SK-MEL-5 (cell line): ENCODE data around the gene TUBAL3. TPM values are rescaled to one million over a fixed set of nuclear protein-coding genes. Genes with fewer than 3 reads are reported as not detected.
A peak's percentile ranks its signal among the peaks of the same experiment; 100 is the strongest.
"Not testable (repeated sequence)": the region's sequence is repeated elsewhere in the genome, so short reads cannot be mapped to it uniquely, and the experiment has no call there.

Experiments
- DNase-seq: peaks from one replicate; pipeline ENCODE4 v3.0.0-alpha.2; 2016; ENCODE audit warnings: low read depth, low spot score
- in situ Hi-C: cut with HindIII; loops from 2 replicates; pipeline ENCODE4 v1.10.0; 2016; ENCODE audit warnings: low sequenced_read_pairs, high pct_unique_total_duplicates, low pct_unique_long_range_greater_than_20kb
- total RNA-seq: library from RNA; depleted of rRNA; stranded (reverse); fragments of >200 nt; shearing (Covaris generic); gene quantifications from 2 replicates; pipeline ENCODE4 v1.2.3, GENCODE V29; 2014

Gene TUBAL3
- total RNA-seq, 1 experiment from 2014 or later: 0.08 TPM

DNA sequence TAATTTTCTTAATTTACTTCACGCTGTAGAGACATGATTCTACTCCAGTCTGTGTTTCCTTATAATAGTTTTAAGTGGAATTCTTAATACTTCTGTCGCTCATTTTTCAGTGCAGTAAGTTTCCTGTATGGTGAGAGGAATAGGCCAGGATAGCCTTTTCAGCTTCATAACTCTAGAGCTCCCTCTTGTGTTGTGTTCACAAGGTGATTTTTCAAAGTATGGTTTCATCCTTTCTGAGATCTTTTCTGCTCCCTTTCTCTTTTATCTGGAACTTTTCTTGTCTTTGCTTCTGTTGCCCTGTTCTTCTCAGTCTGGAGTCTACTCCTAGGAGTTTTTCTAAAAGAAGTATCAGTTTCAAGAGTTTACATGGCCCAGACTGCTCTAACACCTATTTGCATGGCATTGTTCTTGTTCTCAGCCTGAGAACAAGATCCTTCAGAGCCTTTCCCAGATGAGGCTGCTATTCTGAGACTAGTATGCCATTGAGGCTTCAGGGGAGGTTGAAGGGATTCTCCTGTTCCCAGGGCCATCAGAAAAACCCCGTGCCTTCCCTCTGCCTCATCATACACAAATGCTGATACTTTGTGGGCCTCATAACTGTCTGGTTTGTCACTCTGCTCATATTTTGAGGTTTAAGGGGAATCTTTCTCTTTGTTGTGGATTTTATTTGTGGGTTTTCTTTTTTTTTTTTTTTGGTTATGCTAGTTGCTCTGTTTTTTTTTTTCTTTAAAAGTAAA is 29.6 kb upstream of the TUBAL3 start:
- in situ Hi-C loops: no loop called here

DNA sequence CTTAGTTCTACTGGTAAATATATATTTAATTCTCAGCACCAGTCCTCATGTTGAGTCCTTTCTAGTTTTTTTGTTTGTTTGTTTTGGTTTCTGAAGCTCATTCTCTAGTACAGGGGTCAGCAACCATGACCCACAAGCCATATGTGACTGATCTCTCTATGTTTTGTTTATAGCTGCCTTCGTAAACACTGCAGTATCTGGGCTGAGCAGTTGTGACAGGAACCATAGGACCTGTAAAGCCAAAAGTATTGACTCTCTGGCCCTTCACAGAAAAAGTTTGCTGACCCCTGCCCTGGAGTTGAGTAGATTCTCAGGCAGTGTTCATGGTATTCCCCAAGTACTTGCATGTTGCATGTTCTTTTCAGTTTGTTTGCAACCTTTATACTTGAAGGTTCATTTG is 28.6 kb upstream of the TUBAL3 start:
- in situ Hi-C loops: no loop called here
- no peak for DNase-seq

More for the DNA sequence above, 29.6 kb upstream of the TUBAL3 start:
- DNase-seq: peak; percentile 64

DNA sequence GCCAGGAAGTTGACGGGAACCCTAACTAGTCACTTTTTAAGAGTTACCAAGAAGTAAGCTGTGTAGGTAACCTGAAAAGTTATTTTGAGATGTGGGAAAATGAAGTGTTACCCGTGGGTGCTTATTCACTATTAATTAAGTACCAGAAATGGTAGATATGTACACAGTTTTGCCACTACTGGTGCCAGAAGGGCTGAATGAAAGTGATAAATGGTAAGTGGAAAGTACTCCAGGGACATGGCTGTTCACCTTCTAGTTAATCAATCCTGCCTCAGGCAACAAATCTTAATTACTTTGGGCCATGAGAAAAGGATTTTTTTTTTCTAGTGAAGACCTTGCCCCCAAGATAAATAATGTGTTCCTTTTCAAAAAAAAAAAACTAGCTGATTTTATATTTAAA is 23.5 kb upstream of the TUBAL3 start:
- in situ Hi-C loops: no loop called here
- no peak for DNase-seq

DNA sequence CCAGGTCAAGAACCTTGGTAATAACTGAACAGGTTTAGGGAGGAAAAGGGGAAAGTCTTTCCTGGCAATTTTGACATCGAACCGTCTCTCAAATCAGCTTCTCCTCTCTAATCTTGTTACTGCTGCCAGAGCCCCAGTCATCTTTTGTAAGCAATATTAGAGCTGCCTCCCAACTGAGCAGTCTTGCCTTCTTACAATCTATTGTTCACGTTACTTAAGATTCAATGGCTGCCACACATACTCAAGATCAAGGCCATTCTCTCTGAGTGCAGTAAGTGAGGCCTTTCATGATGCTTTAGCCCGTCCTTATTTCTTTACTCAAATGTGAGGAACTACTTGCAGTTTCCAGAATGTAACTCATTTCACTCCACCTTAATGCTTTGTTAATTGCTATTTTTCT is 20.1 kb upstream of the TUBAL3 start:
- DNase-seq: no peak
- in situ Hi-C loops: no loop called here

DNA sequence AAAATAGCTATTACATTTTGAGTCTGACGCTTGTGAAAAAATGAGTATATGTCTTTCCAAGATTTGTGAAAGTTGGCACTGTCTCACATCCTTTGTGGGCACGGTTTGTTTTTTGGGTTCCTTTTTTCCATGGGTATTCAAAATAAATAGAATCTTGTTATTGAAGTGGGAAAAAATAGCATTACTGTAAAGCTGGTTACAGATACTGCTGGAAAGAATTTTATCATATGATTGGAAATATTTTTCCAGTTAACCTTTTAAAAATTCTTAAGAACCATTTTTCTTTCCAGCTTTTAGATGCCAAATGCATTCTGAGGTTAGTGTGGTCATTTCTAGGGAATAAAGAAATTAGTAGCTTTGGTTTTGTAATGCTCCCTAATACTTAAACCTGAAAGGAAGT is 19.1 kb upstream of the TUBAL3 start:
- DNase-seq: peak; percentile 60
- in situ Hi-C loops: no loop called here

DNA sequence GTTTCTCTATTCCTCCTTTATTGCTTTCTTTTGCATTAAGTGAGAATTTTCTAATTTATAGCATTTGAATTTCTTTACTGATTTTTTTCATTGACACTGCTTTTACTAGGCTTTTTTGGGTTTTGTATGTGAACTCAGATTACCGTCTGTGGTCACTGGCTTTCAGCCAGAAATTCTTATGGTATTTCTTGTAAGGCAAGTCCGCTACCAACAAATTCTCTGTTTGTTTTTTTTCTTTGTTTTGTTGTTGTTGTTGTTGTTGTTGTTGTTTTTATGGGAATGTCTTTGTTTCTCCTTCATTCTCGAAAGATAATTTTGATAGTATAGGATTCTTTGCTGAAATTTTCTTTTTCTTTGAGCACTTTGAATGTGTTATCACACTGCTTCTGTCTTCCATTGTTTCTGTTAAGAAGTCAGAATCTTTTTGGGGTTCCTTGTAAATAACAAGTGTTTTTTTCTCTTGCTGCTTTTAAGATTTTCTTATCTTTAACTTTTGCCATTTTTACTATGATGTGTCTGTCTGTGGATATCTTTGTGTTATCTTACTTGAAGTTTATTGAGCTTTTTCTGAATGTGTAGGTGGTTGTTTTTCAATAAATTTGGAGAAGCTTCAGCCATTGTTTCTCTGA is 15.0 kb upstream of the TUBAL3 start:
- DNase-seq: no peak
- in situ Hi-C loops: no loop called here

DNA sequence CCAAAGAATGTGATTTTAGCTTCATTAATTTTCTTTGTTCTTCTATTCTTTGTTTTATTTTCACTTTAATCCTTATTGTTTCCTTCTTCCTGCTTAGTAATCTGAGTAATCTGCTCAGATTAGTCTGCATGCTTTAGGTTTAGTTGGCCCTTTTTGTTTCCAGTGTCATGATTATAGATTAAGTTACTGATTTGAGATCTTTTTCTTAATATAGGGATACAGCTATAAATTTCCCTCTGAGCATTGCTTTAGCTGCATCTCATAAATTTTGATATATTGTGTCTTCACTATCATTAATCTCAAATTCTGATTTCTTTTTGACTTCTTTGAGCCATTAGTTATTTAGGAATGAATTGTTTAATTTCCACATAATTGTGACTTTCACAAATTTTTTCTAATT is 14.0 kb upstream of the TUBAL3 start:
- no peak for DNase-seq
- in situ Hi-C loops: no loop called here

DNA sequence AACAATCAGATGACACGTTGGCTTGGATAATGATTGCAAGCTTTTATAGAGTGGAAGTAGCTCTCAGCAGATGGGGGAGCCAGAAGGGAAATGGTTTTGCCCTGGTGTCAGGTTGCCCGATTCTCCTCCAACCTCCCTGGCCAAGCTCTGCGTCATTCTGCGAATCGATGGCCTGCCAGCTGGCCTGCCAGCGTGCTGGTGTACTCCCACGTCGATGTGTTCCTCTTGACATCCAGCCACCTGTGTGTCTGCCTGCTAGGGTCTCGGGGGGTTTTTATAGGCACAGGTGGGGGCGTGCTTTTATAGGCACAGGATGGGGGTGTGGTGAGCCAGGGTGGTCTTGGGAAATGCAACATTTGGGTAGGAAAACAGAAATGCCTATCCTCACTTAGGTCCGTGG is 12.4 kb upstream of the TUBAL3 start:
- no peak for DNase-seq
- in situ Hi-C loops: no loop called here

DNA sequence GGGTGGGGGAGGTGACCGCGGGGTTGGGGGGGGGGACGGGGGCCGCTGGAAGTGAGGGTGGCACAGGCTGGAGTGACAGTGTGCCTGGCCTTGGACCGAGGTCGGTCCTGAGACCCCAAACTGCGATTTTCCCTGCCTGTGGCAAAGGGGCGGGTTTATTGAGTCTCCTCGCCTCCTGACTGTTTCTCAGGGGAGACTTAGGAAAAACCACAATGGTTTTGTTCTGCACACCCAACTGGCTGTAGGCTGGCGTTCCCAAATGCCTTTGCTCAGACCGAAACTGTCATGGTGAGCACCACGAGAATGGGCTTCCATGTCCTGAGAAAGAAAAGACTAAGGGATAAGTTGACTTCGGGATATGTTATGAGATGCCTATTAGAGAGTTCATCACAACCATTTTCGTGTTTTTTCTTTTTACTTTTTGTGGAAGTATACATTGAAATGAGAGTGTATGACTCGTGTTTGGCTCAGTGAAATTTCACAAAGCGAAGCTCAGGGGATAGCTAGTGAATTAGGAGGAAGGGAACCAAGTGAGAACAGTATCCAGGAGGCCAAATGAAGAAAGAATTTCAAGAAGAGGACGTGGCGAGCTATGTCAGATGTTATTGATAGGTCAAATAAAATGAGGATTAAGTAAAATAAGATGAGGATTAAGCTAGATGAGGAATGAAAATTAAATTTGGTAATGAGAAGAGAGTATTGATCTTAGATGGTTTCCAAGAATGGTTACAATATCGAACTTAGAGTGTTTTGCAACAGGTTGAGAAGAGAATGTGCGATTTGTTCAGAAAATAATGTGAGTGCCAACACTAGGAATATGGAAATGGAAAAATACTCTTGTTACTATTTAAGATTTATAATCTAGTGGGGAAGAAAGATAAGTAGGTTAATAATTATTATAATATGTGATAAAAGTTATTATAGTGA is 8.6 kb upstream of the TUBAL3 start:
- peak; percentile 51 for DNase-seq
- in situ Hi-C loops: no loop called here

DNA sequence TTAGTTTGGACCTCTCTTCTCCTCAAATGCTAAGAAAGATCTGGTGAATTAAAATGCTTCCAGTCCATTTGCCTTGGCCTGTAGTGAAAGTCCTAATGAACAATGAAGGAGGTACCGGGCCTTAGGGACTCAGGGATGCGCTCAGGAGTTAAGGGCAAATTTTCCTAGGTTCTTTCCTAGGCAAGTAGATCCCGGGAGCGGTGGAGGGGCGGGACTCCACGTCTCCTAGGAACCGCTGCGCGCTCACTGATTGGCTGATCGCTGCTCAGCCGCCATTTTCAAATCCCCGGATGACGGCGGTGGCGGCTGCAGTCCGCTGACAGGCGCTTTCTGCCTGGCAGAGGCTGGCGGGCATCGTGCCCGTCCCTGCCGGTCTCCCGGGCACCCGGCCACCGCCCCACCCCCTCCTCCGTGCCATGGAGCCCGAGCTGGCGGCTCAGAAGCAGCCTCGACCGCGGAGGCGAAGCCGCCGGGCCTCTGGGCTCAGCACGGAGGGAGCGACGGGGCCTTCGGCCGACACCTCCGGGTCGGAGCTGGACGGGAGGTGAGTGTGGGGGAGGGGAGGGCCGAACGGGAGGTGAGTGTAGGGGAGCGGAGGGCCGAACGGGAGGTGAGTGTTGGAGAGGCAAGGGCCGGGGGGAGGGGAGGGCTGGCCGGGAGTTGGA is 7.8 kb upstream of the TUBAL3 start, which contains the start of gene NET1:
Gene NET1, plus strand, starts transcription at position 281 of the 665 bp plus-strand sequence. Its CDS starts 136 bp downstream, at position 417.
- in situ Hi-C loops: no loop called here
- DNase-seq: peak; percentile 81

DNA sequence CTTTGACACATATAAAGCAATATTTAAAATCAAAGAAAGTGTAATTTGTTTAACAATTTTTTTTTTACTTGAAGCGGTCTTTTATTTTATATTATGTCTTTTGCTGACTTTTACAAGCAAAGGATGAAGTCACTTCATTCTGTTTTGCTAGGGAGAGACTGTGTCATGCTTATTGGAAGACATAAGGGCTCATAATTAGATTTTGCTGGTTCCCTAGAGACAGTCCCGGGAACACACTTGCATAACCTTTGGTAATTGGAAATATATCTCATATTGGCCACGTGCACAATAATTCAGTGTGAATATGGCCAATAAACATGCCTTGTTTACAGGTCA is 7.3 kb upstream of the TUBAL3 start:
- DNase-seq: no peak
- in situ Hi-C loops: no loop called here

DNA sequence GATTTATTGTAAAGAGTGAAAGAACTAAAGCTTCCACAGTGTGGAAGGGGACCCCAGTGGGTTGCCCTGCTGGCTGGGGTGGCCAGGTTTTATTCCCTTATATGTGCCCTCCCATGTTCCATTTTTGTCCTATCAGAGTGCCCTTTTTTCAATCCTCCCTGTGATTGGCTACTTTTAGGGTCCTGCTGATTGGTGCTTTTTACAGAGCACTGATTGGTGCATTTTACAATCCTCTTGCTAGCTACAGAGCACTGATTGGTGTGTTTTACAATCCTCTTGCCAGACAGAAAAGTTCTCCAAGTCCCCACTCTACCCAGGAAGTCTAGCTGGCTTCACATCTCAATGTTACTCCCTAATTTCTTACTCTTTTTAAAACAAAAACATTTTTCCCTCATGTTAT is 6.2 kb upstream of the TUBAL3 start:
- DNase-seq, in situ Hi-C loops: not testable (repeated sequence)

DNA sequence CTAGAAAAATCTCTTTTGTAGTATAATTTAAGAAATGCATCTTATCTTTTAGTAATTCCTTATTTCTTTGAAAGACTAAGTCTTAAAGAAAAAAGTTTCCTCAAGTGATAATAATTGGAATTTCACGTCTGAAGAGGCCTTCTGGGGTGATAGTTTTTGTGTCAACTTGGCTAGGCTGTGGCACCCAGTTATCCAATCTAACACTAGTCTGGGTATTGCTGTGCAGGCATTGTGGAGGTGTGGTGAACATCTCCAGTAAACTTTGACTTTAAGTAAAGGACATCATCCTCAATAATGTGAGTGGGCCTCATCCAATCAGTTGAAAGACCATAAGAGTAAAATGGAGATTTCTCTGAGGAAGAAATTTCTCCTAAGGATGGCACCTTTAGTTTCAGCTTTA is 2.3 kb upstream of the TUBAL3 start:
- no peak for DNase-seq
- in situ Hi-C loops: no loop called here

DNA sequence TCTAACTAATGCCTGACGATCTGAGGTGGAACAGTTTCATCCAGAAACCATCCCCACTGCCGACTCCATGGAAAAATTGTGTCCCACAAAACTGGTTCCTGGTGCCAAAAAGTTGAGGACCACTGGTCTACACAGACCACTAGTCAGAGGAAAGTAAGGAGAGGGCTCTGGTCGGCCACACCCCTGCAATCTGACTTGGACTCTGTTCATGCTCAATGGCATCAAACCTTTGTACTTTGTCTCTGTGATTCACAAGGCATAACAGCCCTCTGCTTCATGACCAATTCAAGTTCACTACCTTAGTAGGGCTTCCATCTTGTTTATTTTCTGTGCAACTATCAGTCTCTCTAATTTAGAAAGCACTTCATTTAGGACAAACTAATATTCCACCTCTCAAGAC is 1.8 kb downstream of the TUBAL3 start:
- in situ Hi-C loops: no loop called here
- DNase-seq: no peak

DNA sequence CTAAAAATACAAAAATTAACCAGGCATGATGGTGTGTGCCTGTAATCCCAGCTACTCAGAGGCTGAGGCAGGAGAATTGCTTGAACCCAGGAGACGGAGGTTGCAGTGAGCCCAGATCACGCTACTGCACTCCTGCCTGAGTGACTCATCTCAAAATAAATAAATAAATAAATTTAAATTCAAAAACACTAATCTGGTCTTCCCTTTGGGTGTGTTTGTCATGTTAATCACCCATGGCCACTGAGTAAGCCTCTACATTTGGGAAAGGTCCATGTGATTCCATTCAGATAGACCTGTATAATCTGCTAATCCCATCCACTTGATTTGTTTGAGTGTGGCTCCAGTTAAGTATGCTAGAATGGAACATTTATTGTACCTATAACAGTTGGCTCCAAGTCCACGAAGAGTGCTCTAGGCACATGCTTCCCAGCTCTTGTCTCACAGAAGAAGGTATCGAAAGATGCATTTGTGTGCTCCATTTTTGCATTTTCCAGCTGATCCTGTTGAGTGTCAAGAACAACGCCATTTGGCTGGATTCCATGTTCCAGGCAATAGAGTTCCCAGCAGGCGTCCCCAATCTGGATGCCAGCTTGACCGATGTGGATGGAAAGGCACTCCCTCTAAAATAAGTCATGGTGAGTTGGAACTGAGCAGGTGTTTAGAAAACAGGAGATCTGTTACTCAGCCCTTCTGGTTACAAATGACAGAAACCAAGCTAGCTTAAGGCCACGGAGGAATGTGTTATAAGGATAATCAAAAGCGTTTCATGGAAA is 4.0 kb downstream of the TUBAL3 start:
- DNase-seq: no peak
- in situ Hi-C loops: no loop called here

DNA sequence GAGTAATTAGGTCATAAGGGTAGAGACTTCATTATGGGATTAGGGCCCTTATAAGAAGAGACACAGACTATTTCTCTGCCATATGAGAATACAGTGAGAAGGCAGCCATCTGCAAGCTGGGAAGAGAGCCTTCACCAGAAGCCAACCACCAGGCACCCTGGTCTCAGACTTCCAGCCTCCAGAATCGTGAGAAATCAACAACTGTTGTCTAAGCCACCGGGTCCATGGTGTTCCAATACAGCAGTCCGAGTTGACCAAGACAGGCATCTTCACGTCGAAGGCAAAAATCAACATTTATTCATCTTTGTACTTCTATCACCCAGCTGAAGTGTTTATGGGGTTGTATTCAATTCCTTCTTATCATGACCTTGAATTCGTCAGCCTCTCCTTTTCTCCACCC is 5.3 kb downstream of the TUBAL3 start:
- no peak for DNase-seq
- in situ Hi-C loops: no loop called here

DNA sequence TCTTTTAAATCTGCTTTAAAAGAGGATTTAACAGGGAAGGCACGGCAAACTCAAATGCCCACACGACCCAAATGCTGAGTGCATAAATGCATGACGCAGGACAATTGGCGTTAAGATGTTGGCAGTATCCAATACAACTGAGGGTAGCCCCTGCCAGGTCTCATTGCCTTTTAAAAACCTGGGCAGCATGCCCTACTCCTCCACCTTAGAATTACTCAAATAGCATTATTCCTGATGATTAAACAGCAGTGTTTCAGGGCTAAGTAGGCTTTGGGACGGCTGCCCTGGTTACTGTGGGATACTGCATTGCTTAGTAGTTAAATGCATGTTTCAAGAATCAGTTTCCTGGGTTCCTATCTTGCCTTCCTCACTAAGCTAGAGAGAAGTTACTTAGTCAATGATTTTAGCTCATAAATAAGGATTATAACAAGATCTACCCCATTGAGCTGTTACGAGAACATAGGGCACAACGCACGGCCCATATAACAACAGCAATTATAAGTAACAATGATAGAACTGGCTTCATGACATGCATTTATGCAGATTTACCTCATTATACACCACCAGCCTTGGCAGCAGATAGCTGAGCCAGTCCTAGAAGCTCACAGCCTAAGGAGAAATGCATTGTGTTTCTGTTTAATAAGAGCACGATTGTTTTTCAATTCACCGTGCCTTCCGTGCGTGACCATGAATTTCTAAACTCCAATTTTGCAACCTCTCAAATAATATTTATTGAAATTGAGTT is 7.9 kb downstream of the TUBAL3 start:
- in situ Hi-C loops: no loop called here
- DNase-seq: no peak
